Measurements from ENCODE around the gene GBE1. TPM values are rescaled to one million over a fixed set of nuclear protein-coding genes. Genes with fewer than 3 reads are reported as not detected.

Gene GBE1
- total RNA-seq, 3 donors from 2014 or later = 34.4 to 148 (median 49.8) TPM

- H3K4me3 ChIP-seq = no peak overlapping the region
- H3K27me3 ChIP-seq = no peaks in the 10 kb centered on the region
- H3K36me3 ChIP-seq = no peaks in the 10 kb centered on the region
- TF ChIP-seq POLR2AphosphoS5 (IDR thresholded peaks at IDR 0.05) (no peak), CTCF (IDR thresholded peaks at IDR 0.05) (no peak), POLR2A (IDR thresholded peaks at IDR 0.05) (no peak)
- H3K9me3 ChIP-seq = no peaks in the 10 kb centered on the region
- intact Hi-C loops (cut with DNase I; ENCODE audit: low total_unique reads) = no loop called here
- DNase-seq (ENCODE audit: low spot score in 2 of 2) = no peak
- no peak overlapping the region for H3K27ac ChIP-seq
- no peaks in the 10 kb centered on the region for H3K4me1 ChIP-seq
These were observed 206.6 kb downstream of the GBE1 start for GRCh38 chr3:81554801-81555200.

GRCh38 chr3:81554388-81554787 is 207.1 kb downstream of the GBE1 start:
- no peak overlapping the region for H3K27ac ChIP-seq
- no peaks in the 10 kb centered on the region for H3K4me1 ChIP-seq
- intact Hi-C loops (cut with DNase I; ENCODE audit: low total_unique reads) = no loop called here
- no peaks in the 10 kb centered on the region for H3K27me3 ChIP-seq
- H3K36me3 ChIP-seq = no peaks in the 10 kb centered on the region
- H3K4me3 ChIP-seq = no peak overlapping the region
- TF ChIP-seq POLR2A (IDR thresholded peaks at IDR 0.05) (no peak), POLR2AphosphoS5 (IDR thresholded peaks at IDR 0.05) (no peak), CTCF (IDR thresholded peaks at IDR 0.05) (no peak)
- no peak for DNase-seq (ENCODE audit: low spot score in 2 of 2)
- H3K9me3 ChIP-seq = no peaks in the 10 kb centered on the region

GRCh38 chr3:81550415-81550814 is 211.0 kb downstream of the GBE1 start:
- TF ChIP-seq POLR2AphosphoS5 (IDR thresholded peaks at IDR 0.05) (no peak), CTCF (IDR thresholded peaks at IDR 0.05) (no peak), POLR2A (IDR thresholded peaks at IDR 0.05) (no peak)
- Histone ChIP-seq H3K9me3 (no peaks in the 10 kb centered on the region), H3K27ac (no peak overlapping the region), H3K4me1 (no peaks in the 10 kb centered on the region), H3K4me3 (no peak overlapping the region), H3K36me3 (no peaks in the 10 kb centered on the region), H3K27me3 (no peaks in the 10 kb centered on the region)
- intact Hi-C loops (cut with DNase I; ENCODE audit: low total_unique reads) = no loop called here
- DNase-seq (ENCODE audit: low spot score in 2 of 2) = no peak

- DNase-seq (ENCODE audit: low spot score in 2 of 2) = no peak
- TF ChIP-seq POLR2AphosphoS5 (IDR thresholded peaks at IDR 0.05) (no peak), CTCF (IDR thresholded peaks at IDR 0.05) (no peak), POLR2A (IDR thresholded peaks at IDR 0.05) (no peak)
- Histone ChIP-seq H3K4me3 (no peak overlapping the region), H3K9me3 (no peaks in the 10 kb centered on the region), H3K27me3 (no peaks in the 10 kb centered on the region), H3K27ac (no peak overlapping the region), H3K36me3 (no peaks in the 10 kb centered on the region), H3K4me1 (no peaks in the 10 kb centered on the region)
- intact Hi-C loops (cut with DNase I; ENCODE audit: low total_unique reads) = no loop called here
These were observed 211.6 kb downstream of the GBE1 start for GRCh38 chr3:81549831-81550230.

GRCh38 chr3:81549388-81549787 is 212.1 kb downstream of the GBE1 start:
- TF ChIP-seq POLR2AphosphoS5 (IDR thresholded peaks at IDR 0.05) (no peak), CTCF (IDR thresholded peaks at IDR 0.05) (no peak), POLR2A (IDR thresholded peaks at IDR 0.05) (no peak)
- intact Hi-C loops (cut with DNase I; ENCODE audit: low total_unique reads) = no loop called here
- DNase-seq (ENCODE audit: low spot score in 2 of 2) = no peak

More at GRCh38 chr3:81549388-81549787, 212.1 kb downstream of the GBE1 start:
- Histone ChIP-seq H3K9me3 (no peaks in the 10 kb centered on the region), H3K27ac (no peak overlapping the region), H3K4me1 (no peaks in the 10 kb centered on the region), H3K4me3 (no peak overlapping the region), H3K27me3 (no peaks in the 10 kb centered on the region), H3K36me3 (no peaks in the 10 kb centered on the region)

Measured in breast epithelium (tissue), 4 donors.